ENCODE measurements around the gene ZFYVE28.

DNA sequence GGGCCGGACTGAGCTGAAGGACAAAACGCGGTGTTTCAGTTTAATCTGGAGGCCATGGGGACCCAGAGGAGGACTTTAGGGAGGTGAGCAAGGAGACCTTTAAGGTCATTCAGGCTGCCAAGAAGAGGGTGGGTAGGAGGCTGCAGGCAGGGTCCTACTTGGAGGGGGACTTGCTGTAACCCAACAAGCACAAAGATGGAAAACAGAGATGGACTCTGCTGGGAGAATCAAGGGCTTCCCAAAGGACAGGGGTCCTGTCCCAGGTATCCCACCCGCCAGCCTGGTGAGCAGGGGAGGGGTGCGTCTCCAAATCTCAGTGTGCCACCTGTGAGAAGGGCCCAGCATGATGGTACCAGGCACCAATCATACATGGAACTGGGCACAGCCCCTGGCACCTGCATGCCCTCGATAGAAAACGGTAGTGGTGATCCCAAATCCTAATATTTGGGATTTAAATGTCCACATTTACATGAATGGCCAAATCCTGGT is 172.6 kb downstream of the ZFYVE28 start:
- TF ChIP-seq, protein P1, sequence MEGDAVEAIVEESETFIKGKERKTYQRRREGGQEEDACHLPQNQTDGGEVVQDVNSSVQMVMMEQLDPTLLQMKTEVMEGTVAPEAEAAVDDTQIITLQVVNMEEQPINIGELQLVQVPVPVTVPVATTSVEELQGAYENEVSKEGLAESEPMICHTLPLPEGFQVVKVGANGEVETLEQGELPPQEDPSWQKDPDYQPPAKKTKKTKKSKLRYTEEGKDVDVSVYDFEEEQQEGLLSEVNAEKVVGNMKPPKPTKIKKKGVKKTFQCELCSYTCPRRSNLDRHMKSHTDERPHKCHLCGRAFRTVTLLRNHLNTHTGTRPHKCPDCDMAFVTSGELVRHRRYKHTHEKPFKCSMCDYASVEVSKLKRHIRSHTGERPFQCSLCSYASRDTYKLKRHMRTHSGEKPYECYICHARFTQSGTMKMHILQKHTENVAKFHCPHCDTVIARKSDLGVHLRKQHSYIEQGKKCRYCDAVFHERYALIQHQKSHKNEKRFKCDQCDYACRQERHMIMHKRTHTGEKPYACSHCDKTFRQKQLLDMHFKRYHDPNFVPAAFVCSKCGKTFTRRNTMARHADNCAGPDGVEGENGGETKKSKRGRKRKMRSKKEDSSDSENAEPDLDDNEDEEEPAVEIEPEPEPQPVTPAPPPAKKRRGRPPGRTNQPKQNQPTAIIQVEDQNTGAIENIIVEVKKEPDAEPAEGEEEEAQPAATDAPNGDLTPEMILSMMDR (IDR thresholded peaks at IDR 0.05) = no peak
- no peak for TF ChIP-seq EZH2 (IDR thresholded peaks at IDR 0.05; ENCODE audit: borderline replicate concordance, insufficient read depth, low read depth, low read length, poor library complexity, severe bottlenecking)

All from B cell (primary cell).